GDM1 (cell line): ENCODE data around the gene CST4.
"Not testable (repeated sequence)": the region's sequence is repeated elsewhere in the genome, so short reads cannot be mapped to it uniquely, and the experiment has no call there.

ENCODE experiments used
- DNase-seq: peaks from one replicate; lab custom pipeline; 2025; lab: John Stamatoyannopoulos, UW

The CST4 gene

GRCh38 chr20:23640671-23641667, 47.9 kb downstream of the CST4 start:
- no peak for DNase-seq

GRCh38 chr20:23640018-23640601, 48.7 kb downstream of the CST4 start:
- no peak for DNase-seq

- no peak for DNase-seq
Observed at GRCh38 chr20:23639490-23639958, 49.3 kb downstream of the CST4 start.

- DNase-seq: no peak
Observed at GRCh38 chr20:23638309-23638708, 50.5 kb downstream of the CST4 start.

- DNase-seq: peak; percentile 77
Observed at GRCh38 chr20:23637282-23638221, 51.3 kb downstream of the CST4 start, which contains the start of gene CST3. Gene CST3 (minus strand): TSS chr20:23637955. CDS start chr20:23637862, 93 bp downstream.

GRCh38 chr20:23636908-23637281, 51.9 kb downstream of the CST4 start:
- DNase-seq: no peak

GRCh38 chr20:23636182-23636907, 52.5 kb downstream of the CST4 start:
- no peak for DNase-seq

GRCh38 chr20:23635768-23636090, 53.1 kb downstream of the CST4 start:
- not testable (repeated sequence) for DNase-seq
